Muscle layer of colon (tissue), 2 donors: Measurements from ENCODE around the gene LSP1.
A peak's percentile ranks its signal among the peaks of the same experiment; 100 is the strongest.

ENCODE experiments used
- H3K27ac ChIP-seq: one replicate; pipeline ENCODE4 v1.7.0; 2013; ENCODE audit warnings: low read depth, mild to moderate bottlenecking, low read length, moderate library complexity
- H3K27me3 ChIP-seq, 2 donors: one replicate each; pipeline ENCODE4 v1.7.0; 2013; ENCODE audit warnings: low read length in 2 of 2, mild to moderate bottlenecking in 2 of 2; ENCODE audit not compliant: insufficient read depth in 2 of 2, control insufficient read depth in 1 of 2
- H3K36me3 ChIP-seq: one replicate; pipeline ENCODE4 v1.7.0; 2013; ENCODE audit warnings: mild to moderate bottlenecking, low read length; ENCODE audit not compliant: insufficient read depth
- H3K4me1 ChIP-seq: one replicate; pipeline ENCODE4 v1.7.0; 2013; ENCODE audit warnings: mild to moderate bottlenecking, low read length; ENCODE audit not compliant: insufficient read depth
- H3K4me3 ChIP-seq, 2 donors: one replicate each; pipeline ENCODE4 v1.7.0; 2013; ENCODE audit warnings: low read length in 2 of 2, low read depth in 1 of 2, mild to moderate bottlenecking in 1 of 2, moderate library complexity in 1 of 2
- H3K9ac ChIP-seq: one replicate; pipeline ENCODE4 v1.7.0; 2013; ENCODE audit warnings: low read length
- H3K9me3 ChIP-seq: one replicate; pipeline ENCODE4 v1.7.0; 2013; ENCODE audit warnings: mild to moderate bottlenecking, low read length
- donor health status: abdominal sarcoma.
- donor health status: Adenocarcinoma of cecum.

The LSP1 gene

GRCh38 chr11:1864231-1864630, 11.3 kb downstream of the LSP1 start:
- peak overlapping the region; percentile 62 for H3K27ac ChIP-seq
- peak overlapping the region; percentile 16 to 55 for H3K4me3 ChIP-seq
- H3K27me3 ChIP-seq, result no peaks in the 10 kb centered on the region
- H3K4me1 ChIP-seq, result peaks cover 33% of the 10 kb centered on the region
- H3K36me3 ChIP-seq, result no peaks in the 10 kb centered on the region
- H3K9ac ChIP-seq, result peak overlapping the region; percentile 33
- H3K9me3 ChIP-seq, result no peaks in the 10 kb centered on the region

- Histone ChIP-seq H3K4me3 (peak overlapping the region; percentile 16 to 55), H3K9ac (peak overlapping the region; percentile 33), H3K36me3 (no peaks in the 10 kb centered on the region), H3K9me3 (no peaks in the 10 kb centered on the region), H3K27ac (peak overlapping the region; percentile 62), H3K4me1 (peaks cover 33% of the 10 kb centered on the region), H3K27me3 (no peaks in the 10 kb centered on the region)
Measured at GRCh38 chr11:1864831-1865665, 12.2 kb downstream of the LSP1 start.

- Histone ChIP-seq H3K36me3 (no peaks in the 10 kb centered on the region), H3K9me3 (no peaks in the 10 kb centered on the region), H3K27me3 (peaks cover 0 to 6% of the 10 kb centered on the region in 2 donors), H3K27ac (no peak overlapping the region), H3K4me3 (peak overlapping the region in 1 of 2 donors; percentile 55), H3K4me1 (peaks cover 33% of the 10 kb centered on the region), H3K9ac (no peak overlapping the region)
Measured at GRCh38 chr11:1866226-1866625, 13.3 kb downstream of the LSP1 start.

GRCh38 chr11:1866776-1867175, 13.9 kb downstream of the LSP1 start:
- peaks cover 0 to 10% of the 10 kb centered on the region in 2 donors for H3K27me3 ChIP-seq
- H3K4me3 ChIP-seq, result no peak overlapping the region
- H3K9ac ChIP-seq, result no peak overlapping the region
- H3K4me1 ChIP-seq, result peaks cover 33% of the 10 kb centered on the region
- H3K9me3 ChIP-seq, result no peaks in the 10 kb centered on the region
- no peaks in the 10 kb centered on the region for H3K36me3 ChIP-seq
- no peak overlapping the region for H3K27ac ChIP-seq

- Histone ChIP-seq H3K27ac (no peak overlapping the region), H3K9ac (no peak overlapping the region)
Measured at GRCh38 chr11:1867381-1867780, 14.5 kb downstream of the LSP1 start.

GRCh38 chr11:1868056-1868635, 15.3 kb downstream of the LSP1 start:
- H3K36me3 ChIP-seq, result no peaks in the 10 kb centered on the region
- H3K27me3 ChIP-seq, result peaks cover 0 to 10% of the 10 kb centered on the region in 2 donors
- no peak overlapping the region for H3K9ac ChIP-seq
- H3K4me3 ChIP-seq, result no peak overlapping the region
- H3K9me3 ChIP-seq, result no peaks in the 10 kb centered on the region
- H3K27ac ChIP-seq, result no peak overlapping the region
- H3K4me1 ChIP-seq, result peaks cover 31% of the 10 kb centered on the region

More at GRCh38 chr11:1867381-1867780, 14.5 kb downstream of the LSP1 start:
- H3K4me3 ChIP-seq, result no peak overlapping the region
- no peaks in the 10 kb centered on the region for H3K9me3 ChIP-seq
- H3K27me3 ChIP-seq, result peaks cover 0 to 10% of the 10 kb centered on the region in 2 donors
- H3K4me1 ChIP-seq, result peaks cover 33% of the 10 kb centered on the region
- H3K36me3 ChIP-seq, result no peaks in the 10 kb centered on the region

GRCh38 chr11:1868636-1869291, 15.9 kb downstream of the LSP1 start:
- Histone ChIP-seq H3K9ac (no peak overlapping the region), H3K27me3 (peaks cover 0 to 10% of the 10 kb centered on the region in 2 donors), H3K4me1 (peaks cover 25% of the 10 kb centered on the region), H3K9me3 (no peaks in the 10 kb centered on the region), H3K27ac (peak overlapping the region; percentile 48), H3K36me3 (no peaks in the 10 kb centered on the region), H3K4me3 (peak overlapping the region; percentile 16 to 43)

GRCh38 chr11:1869427-1870325, 16.8 kb downstream of the LSP1 start:
- H3K9ac ChIP-seq, result no peak overlapping the region
- H3K9me3 ChIP-seq, result no peaks in the 10 kb centered on the region
- H3K36me3 ChIP-seq, result no peaks in the 10 kb centered on the region
- H3K4me3 ChIP-seq, result peak overlapping the region; percentile 16 to 52
- peak overlapping the region; percentile 48 for H3K27ac ChIP-seq
- H3K4me1 ChIP-seq, result peaks cover 16% of the 10 kb centered on the region
- peaks cover 0 to 10% of the 10 kb centered on the region in 2 donors for H3K27me3 ChIP-seq

- Histone ChIP-seq H3K9me3 (no peaks in the 10 kb centered on the region), H3K36me3 (no peaks in the 10 kb centered on the region), H3K4me1 (peaks cover 9% of the 10 kb centered on the region), H3K27me3 (peaks cover 0 to 10% of the 10 kb centered on the region in 2 donors), H3K4me3 (peak overlapping the region; percentile 7 to 52), H3K9ac (no peak overlapping the region), H3K27ac (peak overlapping the region; percentile 57)
Measured at GRCh38 chr11:1870326-1870696, 17.4 kb downstream of the LSP1 start.

GRCh38 chr11:1870721-1871466, 18.0 kb downstream of the LSP1 start:
- Histone ChIP-seq H3K27me3 (peaks cover 0 to 10% of the 10 kb centered on the region in 2 donors), H3K9me3 (no peaks in the 10 kb centered on the region), H3K27ac (peak overlapping the region; percentile 57), H3K4me1 (peaks cover 4% of the 10 kb centered on the region), H3K36me3 (no peaks in the 10 kb centered on the region), H3K4me3 (peak overlapping the region; percentile 7 to 52), H3K9ac (no peak overlapping the region)
